H9 (cell line): ENCODE measurements around the gene WSB1. TPM values are rescaled to one million over a fixed set of nuclear protein-coding genes. Genes with fewer than 3 reads are reported as not detected.
A peak's percentile ranks its signal among the peaks of the same experiment; 100 is the strongest.

ENCODE experiments used
- DNase-seq: peaks from one replicate; pipeline ENCODE4 v3.0.0-alpha.2; 2017
- H2AFZ ChIP-seq: one replicate; pipeline ENCODE4 v1.6.1; 2013; ENCODE audit warnings: mild to moderate bottlenecking, low read length, control low read depth, moderate library complexity
- H2AK5ac ChIP-seq: 2 replicates; pipeline ENCODE4 v1.6.1; 2013; ENCODE audit warnings: low read length, control low read depth, mixed read lengths; ENCODE audit not compliant: insufficient read length
- H2BK120ac ChIP-seq: one replicate; pipeline ENCODE4 v1.6.1; 2013; ENCODE audit warnings: low read depth, mild to moderate bottlenecking, low read length, control low read depth, inconsistent platforms; ENCODE audit not compliant: poor library complexity, severe bottlenecking
- H2BK12ac ChIP-seq: 2 replicates; pipeline ENCODE4 v1.6.1; 2013; ENCODE audit warnings: low read length, control low read depth, mixed read lengths, low read depth; ENCODE audit not compliant: insufficient read length
- H2BK15ac ChIP-seq: 2 replicates; pipeline ENCODE4 v1.6.1; 2013; ENCODE audit warnings: low read depth, low read length, control low read depth
- H2BK20ac ChIP-seq: one replicate; pipeline ENCODE4 v1.6.1; 2013; ENCODE audit warnings: low read depth, mild to moderate bottlenecking, low read length, control low read depth, inconsistent platforms; ENCODE audit not compliant: poor library complexity, severe bottlenecking
- H2BK5ac ChIP-seq: 2 replicates; pipeline ENCODE4 v1.6.1; 2013; ENCODE audit warnings: low read length, control low read depth, mixed read lengths; ENCODE audit not compliant: insufficient read length
- H3K14ac ChIP-seq: 2 replicates; pipeline ENCODE4 v1.6.1; 2013; ENCODE audit warnings: low read length, control low read depth; ENCODE audit not compliant: insufficient read depth
- H3K18ac ChIP-seq: 2 replicates; pipeline ENCODE4 v1.6.1; 2013; ENCODE audit warnings: low read depth, mild to moderate bottlenecking, mixed read lengths, low read length, control low read depth; ENCODE audit not compliant: insufficient read length
- H3K23ac ChIP-seq: 2 replicates; pipeline ENCODE4 v1.6.1; 2013; ENCODE audit warnings: low read length, control low read depth, mixed read lengths, low read depth; ENCODE audit not compliant: insufficient read length
- H3K23me2 ChIP-seq: 2 replicates; pipeline ENCODE4 v1.6.1; 2013; ENCODE audit warnings: low read depth, mild to moderate bottlenecking, mixed read lengths, low read length, control low read depth; ENCODE audit not compliant: insufficient read length, poor library complexity, severe bottlenecking
- H3K27ac ChIP-seq: 2 replicates; pipeline ENCODE4 v1.5.1; 2013; ENCODE audit warnings: low read length, control low read depth, mixed read lengths, low read depth; ENCODE audit not compliant: insufficient read length
- H3K27me3 ChIP-seq: 2 replicates; pipeline ENCODE4 v1.6.1; 2013; ENCODE audit warnings: low read length, control low read depth, inconsistent platforms; ENCODE audit not compliant: insufficient read depth
- H3K4ac ChIP-seq: 2 replicates; pipeline ENCODE4 v1.6.1; 2013; ENCODE audit warnings: low read depth, mild to moderate bottlenecking, control low read depth, inconsistent platforms, low read length, moderate library complexity
- H3K4me1 ChIP-seq: 2 replicates; pipeline ENCODE4 v1.6.1; 2013; ENCODE audit warnings: low read length, control low read depth, inconsistent platforms; ENCODE audit not compliant: insufficient read depth
- H3K4me2 ChIP-seq: 2 replicates; pipeline ENCODE4 v1.6.1; 2013; ENCODE audit warnings: low read length, control low read depth, mixed read lengths; ENCODE audit not compliant: insufficient read length, insufficient read depth
- H3K56ac ChIP-seq: 2 replicates; pipeline ENCODE4 v1.6.1; 2013; ENCODE audit warnings: low read depth, mild to moderate bottlenecking, mixed read lengths, low read length, control low read depth; ENCODE audit not compliant: insufficient read length
- H3K79me1 ChIP-seq: 2 replicates; pipeline ENCODE4 v1.6.1; 2013; ENCODE audit warnings: low read depth, mild to moderate bottlenecking, moderate library complexity, low read length, control low read depth, inconsistent platforms; ENCODE audit not compliant: insufficient read depth, poor library complexity, severe bottlenecking
- H3K79me2 ChIP-seq: 2 replicates; pipeline ENCODE4 v1.6.1; 2013; ENCODE audit warnings: low read length, control low read depth, inconsistent platforms; ENCODE audit not compliant: insufficient read depth
- H3K9ac ChIP-seq: 2 replicates; pipeline ENCODE4 v1.6.1; 2013; ENCODE audit warnings: low read length, control low read depth, mixed read lengths; ENCODE audit not compliant: insufficient read length; ENCODE audit errors: extremely low read depth
- H3K9me3 ChIP-seq: one replicate; pipeline ENCODE4 v1.6.1; 2013; ENCODE audit warnings: low read depth, low read length, inconsistent platforms; ENCODE audit not compliant: control insufficient read depth
- H3T11ph ChIP-seq: one replicate; pipeline ENCODE4 v1.6.1; 2013; ENCODE audit warnings: mild to moderate bottlenecking, low read length, control low read depth, inconsistent platforms
- H4K20me1 ChIP-seq: one replicate; pipeline ENCODE4 v1.6.1; 2013; ENCODE audit not compliant: control insufficient read depth, insufficient read length, insufficient read depth
- H4K5ac ChIP-seq: 2 replicates; pipeline ENCODE4 v1.6.1; 2013; ENCODE audit warnings: low read depth, mild to moderate bottlenecking, mixed read lengths, low read length, control low read depth; ENCODE audit not compliant: insufficient read length
- H4K8ac ChIP-seq: replicated peaks from 2 replicates; pipeline ENCODE4 v1.6.1; 2013; ENCODE audit warnings: low read length, control low read depth, mixed read lengths, low read depth; ENCODE audit not compliant: insufficient read length
- H4K91ac ChIP-seq: 2 replicates; pipeline ENCODE4 v1.6.1; 2013; ENCODE audit warnings: low read depth, mild to moderate bottlenecking, moderate library complexity, mixed read lengths, low read length, control low read depth; ENCODE audit not compliant: insufficient read length
- H3K27ac Mint-ChIP-seq, 3 experiments: 2 replicates in 2 of 3; 3 replicates in 1 of 3; pipeline ENCODE4 v1.8.0; 2020 to 2021; ENCODE audit warnings: mixed read lengths in 3 of 3, mild to moderate bottlenecking in 1 of 3, moderate library complexity in 1 of 3
- H3K27me3 Mint-ChIP-seq: 2 replicates; pipeline ENCODE4 v1.8.0; 2021; ENCODE audit warnings: low read depth, mild to moderate bottlenecking, moderate library complexity, mixed read lengths
- H3K36me3 Mint-ChIP-seq, 3 experiments: 2 replicates in 2 of 3; 3 replicates in 1 of 3; pipeline ENCODE4 v1.8.0; 2020 to 2021; ENCODE audit warnings: low read depth in 3 of 3, mixed read lengths in 3 of 3; ENCODE audit not compliant: insufficient read depth in 1 of 3
- H3K4me1 Mint-ChIP-seq, 2 experiments: 2 replicates each; pipeline ENCODE4 v1.8.0; 2020; ENCODE audit warnings: mixed read lengths in 2 of 2
- H3K4me3 Mint-ChIP-seq, 2 experiments: 2 replicates in 1 of 2; 3 replicates in 1 of 2; pipeline ENCODE4 v1.8.0; 2020 to 2021; ENCODE audit warnings: mild to moderate bottlenecking in 2 of 2, mixed read lengths in 2 of 2, moderate library complexity in 1 of 2
- H3K9me3 Mint-ChIP-seq, 2 experiments: 2 replicates in 1 of 2; 3 replicates in 1 of 2; pipeline ENCODE4 v1.8.0; 2020; ENCODE audit warnings: mild to moderate bottlenecking in 2 of 2, mixed read lengths in 2 of 2, moderate library complexity in 1 of 2
- WGBS: extraction: QIAGEN DNeasy Blood & Tissue Kit; methylation state at CpG from one replicate; pipeline ENCODE4 v1.1.7; 2013; ENCODE audit warnings: missing lambda C conversion rate, low lambda C conversion rate, mixed read lengths; ENCODE audit not compliant: insufficient read length; ENCODE audit errors: extremely low coverage; 5-methylcytosine and 5-hydroxymethylcytosine counted together
- total RNA-seq: library from RNA; stranded (reverse); gene quantifications from 2 replicates; pipeline ENCODE4 v1.2.1, GENCODE V29; 2021
- TF ChIP-seq, protein P1 (sequence below): fragments of 200-600 bp; sonication (generic); conservative IDR thresholded peaks from 3 replicates; pipeline ENCODE4 v1.8.0; 2021; ENCODE audit warnings: antibody characterized with exemption, mild to moderate bottlenecking

WSB1 gene
- total RNA-seq, 1 experiment from 2014 or later: 187 TPM

DNA sequence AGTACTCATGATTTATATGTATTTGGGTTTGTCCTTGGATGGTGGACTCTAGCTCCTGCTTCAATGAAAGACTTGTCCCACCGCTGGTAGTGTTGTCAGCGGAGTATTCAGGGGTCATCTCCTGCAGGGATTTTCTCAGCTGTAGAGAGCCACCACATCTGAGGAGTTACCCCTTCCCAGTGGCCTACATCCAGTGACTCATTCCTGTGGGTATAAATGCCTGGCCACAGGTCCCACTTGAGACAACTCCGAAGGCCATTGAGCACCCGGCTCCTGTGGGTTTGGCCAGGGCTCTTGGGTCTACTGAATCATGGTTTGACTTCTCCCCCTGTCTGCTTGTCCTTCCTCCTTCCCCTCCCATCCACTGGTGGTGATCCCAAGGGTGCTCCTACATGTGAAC is 34.6 kb upstream of the WSB1 start:
- H3K9ac ChIP-seq: no peak overlapping the region
- H3K27me3 Mint-ChIP-seq: no peaks in the 10 kb centered on the region; the same call in none of the 2 replicates
- no peaks in the 10 kb centered on the region for H3K4me1 Mint-ChIP-seq
- no peak overlapping the region for H2BK12ac ChIP-seq
- no peaks in the 10 kb centered on the region for H3K4me1 ChIP-seq
- no peak overlapping the region for H2BK120ac ChIP-seq
- H3K27me3 ChIP-seq: no peaks in the 10 kb centered on the region
- H2BK15ac ChIP-seq: peak overlapping the region; percentile 94; the same call in 1 of the 2 replicates
- H4K5ac ChIP-seq: no peak overlapping the region
- no peak for DNase-seq
- TF ChIP-seq, protein P1, sequence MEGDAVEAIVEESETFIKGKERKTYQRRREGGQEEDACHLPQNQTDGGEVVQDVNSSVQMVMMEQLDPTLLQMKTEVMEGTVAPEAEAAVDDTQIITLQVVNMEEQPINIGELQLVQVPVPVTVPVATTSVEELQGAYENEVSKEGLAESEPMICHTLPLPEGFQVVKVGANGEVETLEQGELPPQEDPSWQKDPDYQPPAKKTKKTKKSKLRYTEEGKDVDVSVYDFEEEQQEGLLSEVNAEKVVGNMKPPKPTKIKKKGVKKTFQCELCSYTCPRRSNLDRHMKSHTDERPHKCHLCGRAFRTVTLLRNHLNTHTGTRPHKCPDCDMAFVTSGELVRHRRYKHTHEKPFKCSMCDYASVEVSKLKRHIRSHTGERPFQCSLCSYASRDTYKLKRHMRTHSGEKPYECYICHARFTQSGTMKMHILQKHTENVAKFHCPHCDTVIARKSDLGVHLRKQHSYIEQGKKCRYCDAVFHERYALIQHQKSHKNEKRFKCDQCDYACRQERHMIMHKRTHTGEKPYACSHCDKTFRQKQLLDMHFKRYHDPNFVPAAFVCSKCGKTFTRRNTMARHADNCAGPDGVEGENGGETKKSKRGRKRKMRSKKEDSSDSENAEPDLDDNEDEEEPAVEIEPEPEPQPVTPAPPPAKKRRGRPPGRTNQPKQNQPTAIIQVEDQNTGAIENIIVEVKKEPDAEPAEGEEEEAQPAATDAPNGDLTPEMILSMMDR: no peak
- H2BK20ac ChIP-seq: no peak overlapping the region
- no peak overlapping the region for H2AFZ ChIP-seq
- H2AK5ac ChIP-seq: no peak overlapping the region
- H4K20me1 ChIP-seq: no peaks in the 10 kb centered on the region
- H3K23ac ChIP-seq: no peak overlapping the region
- no peaks in the 10 kb centered on the region for H3K36me3 Mint-ChIP-seq
- no peak overlapping the region for H4K8ac ChIP-seq
- H3K18ac ChIP-seq: no peak overlapping the region
- peak overlapping the region in 1 of 3 experiments; percentile 57; a peak in 1 of 7 replicates for H3K27ac Mint-ChIP-seq
- no peak overlapping the region for H3T11ph ChIP-seq
- no peaks in the 10 kb centered on the region for H3K79me2 ChIP-seq
- H3K14ac ChIP-seq: no peak overlapping the region
- no peak overlapping the region for H3K4me2 ChIP-seq
- H3K9me3 ChIP-seq: no peaks in the 10 kb centered on the region
- H3K4ac ChIP-seq: no peak overlapping the region
- no peak overlapping the region for H4K91ac ChIP-seq
- no peak overlapping the region for H3K4me3 Mint-ChIP-seq
- H3K56ac ChIP-seq: no peak overlapping the region
- no CpG with 5 or more reads among the region's 4 CpGs for WGBS
- H3K27ac ChIP-seq: no peak overlapping the region
- no peak overlapping the region for H2BK5ac ChIP-seq
- no peaks in the 10 kb centered on the region for H3K9me3 Mint-ChIP-seq
- H3K79me1 ChIP-seq: no peaks in the 10 kb centered on the region
- H3K23me2 ChIP-seq: peaks cover 2% of the 10 kb centered on the region
